A673 (cell line): ENCODE results near the gene FMO5.

ENCODE experiments used
- CTCF ChIP-seq: fragments of 300-800, 200-600 bp; sonication (generic); conservative IDR thresholded peaks from 2 replicates; pipeline ENCODE4 v1.5.1; 2017; ENCODE audit warnings: low read depth, mild to moderate bottlenecking, antibody characterized with exemption, low read length, moderate library complexity, mixed read lengths
- EZH2 ChIP-seq: fragments of 200-600 bp; sonication (generic); IDR thresholded peaks from 2 replicates; pipeline ENCODE4 v1.6.1; 2017; ENCODE audit warnings: borderline replicate concordance, low read depth, mild to moderate bottlenecking, mixed read lengths, antibody characterized with exemption, low read length; ENCODE audit not compliant: poor library complexity, severe bottlenecking

- TF ChIP-seq CTCF (no peak), EZH2 (no peak)
Observed at GRCh38 chr1:147223740-147224615, 1.2 kb downstream of the FMO5 start.
